GM04504 (cell line): ENCODE measurements around the gene ZC3H8.
"Not testable (repeated sequence)": the region's sequence is repeated elsewhere in the genome, so short reads cannot be mapped to it uniquely, and the experiment has no call there.

Experiments used
- DNase-seq: peaks from one replicate; pipeline ENCODE4 v3.0.0-alpha.2; 2012; ENCODE audit warnings: low read depth

The ZC3H8 gene

DNA sequence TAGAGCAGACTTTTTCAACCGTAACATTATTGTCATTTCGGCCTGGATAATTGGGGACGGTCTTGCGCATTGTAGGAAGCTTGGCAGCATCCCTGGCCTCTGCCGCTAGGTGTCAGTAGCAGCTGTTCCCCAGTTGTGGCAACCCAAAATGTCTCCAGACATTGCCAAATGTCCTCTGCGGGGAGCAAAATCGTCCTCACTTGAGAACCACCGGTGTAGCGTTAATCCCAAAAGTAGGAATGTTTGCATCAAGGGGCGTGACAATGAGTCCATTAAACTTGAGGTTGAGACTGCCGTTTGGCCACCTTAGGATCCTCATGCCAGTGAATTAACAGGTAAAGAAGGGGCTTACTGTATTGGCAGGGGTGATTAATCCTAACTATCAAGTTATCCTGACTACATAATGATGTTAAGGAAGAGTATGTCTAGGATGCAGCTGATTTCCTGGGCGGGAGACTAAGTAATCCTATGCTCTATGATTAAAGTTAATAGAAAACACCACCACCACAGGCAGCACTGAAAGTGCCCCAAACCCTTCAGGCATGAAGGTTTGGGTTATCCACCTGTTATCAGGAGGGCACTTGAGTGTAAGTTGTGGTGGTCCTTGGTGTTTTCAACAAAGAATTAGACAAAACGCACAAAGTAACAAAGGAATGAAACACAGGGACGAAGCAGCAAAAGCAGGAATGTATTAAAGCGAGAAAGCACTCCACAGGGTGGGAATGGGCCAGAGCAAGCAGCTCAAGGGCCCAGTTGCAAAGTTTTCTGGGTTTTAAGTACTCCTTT is 4.9 kb upstream of the ZC3H8 start:
- peak; percentile 50 for DNase-seq

DNA sequence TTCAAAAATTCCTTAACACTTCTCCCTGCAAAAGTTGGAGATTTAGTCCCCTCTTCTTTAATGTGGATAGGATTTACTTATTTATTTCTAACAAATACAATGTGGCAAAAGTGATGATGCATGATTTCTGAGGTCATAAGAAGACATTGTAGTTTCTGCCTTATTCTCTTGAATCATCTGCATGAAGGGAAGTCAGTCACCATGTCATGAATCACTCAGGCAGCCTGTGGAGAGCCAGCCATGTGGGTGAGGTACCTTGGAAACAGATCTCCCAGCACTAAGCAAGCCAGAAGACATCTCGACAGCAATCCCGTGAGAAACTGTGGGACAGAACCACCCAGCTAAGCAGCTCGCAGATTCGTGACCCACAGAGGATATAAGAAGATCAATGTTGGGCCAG is 2.7 kb upstream of the ZC3H8 start:
- DNase-seq: no peak

DNA sequence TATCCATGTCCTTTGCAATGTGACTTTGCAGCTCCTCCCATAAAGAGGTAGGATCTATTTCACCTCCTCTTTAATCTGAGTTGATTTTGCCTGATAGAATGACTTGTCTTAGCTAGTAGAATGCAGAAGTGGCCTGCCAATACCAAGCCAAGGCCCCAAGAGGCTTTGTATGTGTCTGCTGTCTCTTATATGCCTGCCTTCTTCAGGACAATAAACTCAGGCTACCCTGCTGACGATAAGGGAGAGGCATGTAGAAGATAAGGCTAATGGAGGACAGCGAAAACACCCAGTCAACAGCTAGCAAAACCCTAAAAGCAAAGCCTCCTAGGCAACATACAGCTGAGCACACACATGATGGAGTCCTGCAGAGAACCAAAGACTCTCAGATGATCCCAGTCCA is 1.8 kb upstream of the ZC3H8 start:
- DNase-seq: no peak

DNA sequence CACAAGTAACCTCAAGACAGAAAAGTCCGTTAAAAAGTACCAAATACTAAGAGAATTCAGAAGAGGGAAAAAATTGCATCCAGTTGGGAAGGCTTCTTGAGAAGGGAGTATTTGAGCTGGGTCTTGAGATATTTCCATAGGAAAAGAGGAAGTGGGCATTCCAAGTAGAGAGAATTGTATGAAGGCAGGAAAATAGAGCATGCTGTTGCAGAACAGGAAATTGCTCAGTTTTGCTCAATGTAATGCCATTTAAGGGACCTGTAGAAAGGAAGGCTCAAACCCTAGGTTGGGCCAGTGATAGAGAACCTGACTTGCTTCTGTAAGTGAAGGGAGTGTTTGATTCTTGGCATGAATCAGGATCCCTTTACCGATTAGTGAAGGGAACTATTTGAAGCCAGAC is 1.0 kb upstream of the ZC3H8 start:
- no peak for DNase-seq

DNA sequence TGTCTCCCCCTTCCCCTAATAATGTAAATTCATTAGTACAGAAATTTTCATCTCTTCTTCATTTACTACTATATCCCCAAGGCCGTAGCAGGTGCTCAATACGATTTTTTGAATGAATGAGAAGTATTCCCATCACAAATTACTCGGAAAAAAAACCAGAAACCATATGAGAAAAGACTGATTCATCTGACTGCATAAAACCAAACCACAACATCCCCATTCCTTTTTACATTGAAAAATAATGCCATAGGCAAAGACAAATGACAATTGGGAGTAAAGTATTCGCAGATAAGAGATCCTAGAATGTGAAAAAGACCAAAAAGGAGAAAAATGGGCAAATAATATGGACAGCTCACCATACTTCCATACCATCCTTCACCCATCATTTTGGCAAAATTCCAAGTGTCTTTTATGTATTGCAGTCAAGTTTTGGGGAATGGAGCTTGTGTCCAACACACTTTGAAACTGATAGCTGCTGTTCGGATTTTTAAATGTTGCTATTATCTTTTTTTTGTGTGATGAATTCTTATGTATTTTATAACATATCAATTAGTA is 1.5 kb downstream of the ZC3H8 start:
- no peak for DNase-seq

DNA sequence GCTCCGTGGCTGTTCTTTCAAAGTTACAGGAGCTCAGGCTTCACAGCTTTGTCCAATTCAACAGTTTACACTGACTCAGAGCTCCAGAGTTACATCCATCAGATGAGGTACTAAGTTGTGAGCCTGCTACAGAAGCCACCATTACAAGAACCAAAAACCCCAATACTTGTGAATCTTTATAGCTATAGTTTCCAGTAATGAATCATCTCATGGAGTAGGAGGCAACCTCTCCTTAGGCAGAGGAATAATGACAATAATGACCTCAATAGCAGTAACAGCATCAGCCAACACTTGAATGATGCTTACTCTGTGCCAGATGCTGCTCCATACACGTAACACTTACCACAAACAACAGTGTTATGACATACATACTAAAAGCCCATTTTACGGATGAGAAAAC is 3.6 kb downstream of the ZC3H8 start:
- DNase-seq: no peak

DNA sequence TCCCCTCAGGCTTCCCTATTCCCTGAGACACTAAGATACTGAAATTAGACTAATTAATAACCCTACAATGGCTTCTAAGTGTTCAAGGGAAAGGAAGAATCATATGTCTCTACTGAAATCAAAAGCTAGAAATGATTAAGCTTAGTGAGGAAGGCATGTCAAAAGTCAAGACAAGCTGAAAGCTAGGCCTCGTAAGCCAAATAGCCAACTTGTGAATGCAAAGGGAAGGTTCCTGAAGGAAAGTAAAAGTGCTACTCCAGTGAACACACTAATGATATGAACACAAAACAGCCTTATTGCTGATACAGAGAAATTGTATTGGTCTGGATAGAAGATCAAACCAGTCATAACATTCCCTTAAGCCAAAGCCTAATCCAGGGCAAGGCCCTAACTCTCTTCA is 10.0 kb downstream of the ZC3H8 start:
- no peak for DNase-seq

DNA sequence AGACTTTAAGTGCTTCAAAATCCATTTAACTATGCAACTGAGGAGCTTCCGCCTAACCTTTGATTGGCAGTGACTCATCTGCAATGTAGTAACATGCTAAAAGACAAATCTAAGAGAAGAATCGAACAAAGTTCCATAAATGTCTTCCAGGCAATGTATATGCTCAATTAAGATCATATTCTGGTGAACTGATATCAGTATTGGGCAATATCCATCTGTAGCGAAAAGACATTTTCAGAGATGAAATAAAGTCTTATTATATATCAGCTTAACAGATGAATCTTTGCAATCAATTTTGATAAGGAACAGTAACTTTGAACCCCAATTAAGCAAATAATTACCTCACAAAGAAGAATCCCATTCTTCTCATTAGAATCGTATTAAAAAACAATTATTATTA is 11.6 kb downstream of the ZC3H8 start:
- no peak for DNase-seq

DNA sequence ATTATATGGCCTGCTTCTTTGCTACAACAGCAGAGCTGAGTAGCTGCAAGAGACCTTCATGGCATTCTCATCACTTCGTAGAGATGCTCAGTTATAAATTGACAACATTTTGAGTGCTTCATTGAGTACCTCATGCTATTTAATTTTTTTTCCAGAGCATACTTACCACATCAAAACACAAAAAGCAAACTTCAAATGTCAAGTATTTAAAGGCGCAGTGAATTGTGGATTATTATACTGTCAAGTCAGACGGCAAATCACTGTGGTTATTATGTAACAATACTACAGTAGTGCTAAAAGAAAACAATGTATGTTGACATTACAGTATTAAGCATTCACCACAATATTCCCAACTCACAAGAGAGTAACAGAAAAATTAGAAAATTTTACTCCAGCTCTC is 12.5 kb downstream of the ZC3H8 start:
- no peak for DNase-seq

DNA sequence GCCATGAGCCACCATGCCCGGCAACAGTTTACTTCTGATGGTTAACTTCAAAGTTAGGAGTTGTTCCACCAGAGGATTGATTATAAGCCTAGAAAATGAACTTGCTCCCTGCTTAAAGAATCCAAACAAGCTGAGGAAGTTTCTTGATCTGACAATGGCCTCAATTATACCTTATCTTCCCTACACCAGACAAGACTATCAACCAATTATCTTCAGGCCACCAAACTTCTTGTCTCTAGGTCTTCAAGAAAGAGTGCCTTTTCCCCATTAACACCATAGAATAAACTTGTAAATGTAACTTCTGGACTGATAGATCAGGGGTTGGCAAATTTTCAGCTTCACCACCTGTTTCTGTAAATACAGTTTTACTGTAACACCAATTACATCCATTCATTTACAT is 15.0 kb downstream of the ZC3H8 start:
- DNase-seq: no peak

DNA sequence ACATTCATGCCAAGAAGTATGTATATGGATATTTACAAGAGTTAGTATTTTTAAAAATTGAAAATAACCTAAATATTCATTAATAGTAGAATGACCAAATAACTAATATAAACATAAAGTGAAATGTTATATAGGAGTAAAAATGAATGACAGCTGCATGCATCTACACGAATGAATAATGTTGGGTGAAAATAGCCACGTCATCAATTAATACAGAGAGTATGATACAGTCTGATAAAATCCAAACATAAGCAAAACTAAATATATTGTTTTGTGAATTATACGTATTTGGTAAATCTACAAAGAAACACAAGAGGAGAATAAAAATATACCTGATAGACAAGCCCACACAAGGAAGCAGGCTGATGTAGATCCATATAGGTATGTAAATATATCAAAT is 24.5 kb downstream of the ZC3H8 start:
- DNase-seq: no peak

DNA sequence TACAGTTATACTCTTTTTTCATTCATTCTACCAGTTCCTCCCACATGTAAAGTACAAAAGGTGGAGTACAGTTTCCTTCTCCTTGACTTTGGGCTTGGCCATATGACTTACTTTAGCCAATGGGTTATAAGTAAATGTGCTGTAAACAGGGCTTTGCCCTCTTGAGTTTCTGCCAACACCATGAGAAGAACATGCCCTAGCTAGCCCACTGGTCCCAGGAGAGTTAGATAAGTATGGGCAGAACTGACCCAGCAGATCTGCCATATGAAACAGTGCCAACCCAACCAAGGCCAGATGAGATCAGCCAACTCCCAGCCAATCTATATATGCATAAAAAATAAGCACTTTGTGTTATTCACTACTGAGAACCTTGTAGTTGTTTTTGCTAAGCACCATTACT is 25.5 kb downstream of the ZC3H8 start:
- DNase-seq: no peak

DNA sequence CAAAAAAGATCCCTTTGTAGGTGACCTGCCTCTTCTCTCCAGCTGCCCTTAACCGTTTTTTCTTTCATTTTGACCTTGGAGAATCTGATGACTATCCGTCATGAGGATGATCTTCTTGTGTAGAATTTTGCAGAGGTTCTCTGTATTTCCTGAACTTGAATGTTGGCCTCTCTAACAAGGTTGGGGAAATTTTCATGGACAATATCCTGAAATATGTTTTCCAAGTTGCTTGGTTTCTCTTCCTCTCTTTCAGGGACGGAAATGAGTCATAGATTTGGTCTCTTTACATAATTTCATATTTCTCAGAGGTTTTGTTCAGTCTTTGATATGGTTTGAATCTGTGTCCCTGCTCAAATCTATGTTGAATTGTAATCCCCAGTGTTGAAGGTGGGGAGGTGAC is 34.0 kb downstream of the ZC3H8 start:
- no peak for DNase-seq

DNA sequence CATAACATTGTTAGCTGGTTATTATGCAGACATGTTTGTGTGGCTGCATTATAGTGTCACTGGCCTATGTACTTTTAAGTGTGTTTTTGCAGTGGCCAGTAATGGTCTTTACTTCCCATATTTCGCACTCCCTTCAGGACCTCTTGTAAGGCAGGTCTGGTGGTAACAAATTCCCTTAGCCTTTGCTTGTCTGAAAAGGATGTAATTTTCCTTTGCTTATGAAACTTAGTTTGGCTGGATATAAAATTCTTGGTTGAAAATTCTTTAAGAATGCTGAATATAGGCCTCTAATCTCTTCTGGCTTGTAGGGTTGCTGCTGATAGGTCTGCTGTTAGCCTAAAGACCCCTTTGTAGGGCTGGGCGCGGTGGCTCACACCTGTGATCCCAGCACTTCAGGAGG is 34.7 kb downstream of the ZC3H8 start:
- no peak for DNase-seq

DNA sequence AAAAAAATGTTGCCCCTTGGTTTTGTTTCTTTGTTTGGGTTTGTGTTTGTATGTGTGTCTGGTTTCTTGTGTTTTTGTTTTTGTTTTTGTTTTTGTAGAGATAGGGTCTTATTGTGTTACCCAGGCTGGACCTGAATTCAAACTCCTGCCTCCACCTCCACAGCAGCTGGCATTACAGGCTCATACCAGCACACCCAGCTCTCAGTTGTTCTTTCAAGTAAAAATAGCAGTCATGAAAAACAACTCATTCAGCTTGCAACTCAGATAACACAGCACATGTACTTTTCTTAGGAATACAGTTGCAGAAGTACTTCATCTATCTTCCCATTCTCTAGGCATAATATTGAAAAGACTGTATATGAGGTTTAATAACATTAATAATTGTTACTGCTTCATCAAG is 37.0 kb downstream of the ZC3H8 start:
- DNase-seq: no peak

DNA sequence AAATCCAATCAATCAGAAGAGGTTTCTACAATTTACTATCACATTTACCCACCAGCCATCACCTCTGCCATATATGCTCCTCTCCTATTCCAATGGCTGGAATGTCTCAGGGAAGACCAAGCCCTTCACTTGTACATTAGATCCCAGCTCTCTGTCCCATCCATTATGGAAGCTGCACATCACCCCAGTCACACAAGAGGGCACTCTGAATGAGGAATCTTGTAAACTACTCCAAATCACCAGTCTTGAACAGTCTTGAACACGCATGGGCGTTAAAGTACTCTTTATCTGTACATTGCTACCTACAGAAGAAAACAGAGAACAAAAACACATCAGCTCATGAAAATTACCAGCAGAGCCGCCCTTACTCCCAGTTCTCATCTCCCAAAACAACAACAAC is 38.7 kb downstream of the ZC3H8 start:
- no peak for DNase-seq

DNA sequence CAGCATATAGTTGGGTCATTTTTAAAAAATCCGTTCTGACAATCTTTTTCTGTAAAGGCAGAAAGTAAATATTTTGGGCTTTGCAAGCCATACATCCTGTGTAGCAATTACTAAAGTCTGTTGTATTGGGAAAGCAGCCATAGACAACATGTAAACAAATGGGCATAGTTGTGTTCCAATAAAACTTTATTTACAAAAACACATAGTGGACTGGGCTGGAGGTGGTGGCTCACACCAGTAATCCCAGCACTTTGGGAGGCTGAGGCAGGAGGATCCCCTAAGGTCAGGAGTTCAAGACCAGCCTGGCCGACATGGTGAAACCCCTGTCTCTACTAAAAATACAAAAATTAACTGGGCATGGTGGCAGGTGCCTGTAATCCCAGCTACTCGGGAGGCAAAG is 46.9 kb downstream of the ZC3H8 start:
- DNase-seq: not testable (repeated sequence)

DNA sequence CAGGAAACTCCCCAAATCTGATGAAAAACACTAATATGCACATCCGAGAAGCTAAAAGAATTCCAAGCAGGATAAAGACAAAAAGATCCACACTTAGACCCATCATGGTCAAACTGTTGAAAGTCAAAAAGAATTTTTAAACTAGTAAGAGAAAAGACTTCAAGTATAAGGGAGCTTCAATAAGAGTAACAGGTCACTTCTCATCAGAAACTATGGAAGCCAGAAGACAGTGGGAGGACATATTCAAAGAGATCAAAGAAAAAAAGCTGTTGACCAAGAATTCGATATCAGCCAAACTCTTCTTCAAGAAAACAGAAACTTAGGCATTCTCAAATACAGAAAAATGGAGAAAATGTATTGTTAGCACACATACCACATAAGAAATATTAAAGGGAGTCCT is 50.4 kb downstream of the ZC3H8 start:
- no peak for DNase-seq

DNA sequence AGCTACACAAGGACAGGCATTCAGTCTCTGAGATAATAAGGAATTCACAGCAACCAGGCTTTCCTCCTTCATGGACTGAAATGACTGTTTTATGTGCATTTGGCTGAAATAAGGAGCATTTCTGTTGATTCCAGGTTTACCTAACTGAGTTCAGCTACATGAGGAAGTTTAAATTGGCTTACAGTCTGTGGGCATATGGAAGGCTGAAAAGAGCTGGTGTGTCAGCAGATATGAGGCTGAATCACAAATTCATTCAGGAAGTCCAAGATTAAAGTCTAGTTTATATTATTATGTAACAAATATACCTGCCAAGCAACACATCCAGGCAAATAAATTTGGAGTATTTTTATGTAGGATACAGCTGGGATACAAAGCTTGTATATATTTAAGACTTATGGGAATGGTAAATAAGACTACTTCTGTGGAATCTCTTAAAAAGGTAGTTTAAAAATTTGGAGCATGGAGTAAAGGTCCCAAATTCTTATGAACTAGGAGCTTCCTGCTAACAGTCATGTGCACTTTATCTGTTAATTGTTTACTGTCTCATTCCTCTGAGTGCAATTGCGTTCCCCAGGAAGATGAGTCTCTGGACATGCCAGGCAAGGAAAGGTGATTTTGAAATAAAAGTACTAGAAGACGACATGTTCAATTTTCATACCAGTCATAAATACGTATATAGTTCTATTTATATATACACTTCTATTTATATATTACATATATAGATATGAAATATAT is 53.0 kb downstream of the ZC3H8 start:
- no peak for DNase-seq

DNA sequence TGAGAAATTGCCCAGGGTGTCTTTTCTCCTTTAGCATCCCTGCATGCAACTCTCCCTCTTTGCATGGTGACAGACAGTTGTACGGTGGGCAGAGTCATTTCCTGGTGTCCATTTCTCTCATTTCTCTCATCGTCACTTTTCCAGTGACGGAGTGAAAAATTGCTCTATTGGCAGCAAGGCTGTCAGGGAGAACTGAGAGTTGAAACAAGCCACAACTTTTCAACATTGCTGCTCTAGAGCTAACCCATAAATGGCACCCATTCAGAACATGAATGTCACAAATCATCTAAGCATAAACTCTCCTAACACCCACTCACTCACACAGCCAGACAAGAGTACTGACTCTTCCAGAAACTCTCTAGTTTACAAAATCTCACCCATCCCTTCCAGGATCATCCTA is 55.7 kb downstream of the ZC3H8 start:
- no peak for DNase-seq

DNA sequence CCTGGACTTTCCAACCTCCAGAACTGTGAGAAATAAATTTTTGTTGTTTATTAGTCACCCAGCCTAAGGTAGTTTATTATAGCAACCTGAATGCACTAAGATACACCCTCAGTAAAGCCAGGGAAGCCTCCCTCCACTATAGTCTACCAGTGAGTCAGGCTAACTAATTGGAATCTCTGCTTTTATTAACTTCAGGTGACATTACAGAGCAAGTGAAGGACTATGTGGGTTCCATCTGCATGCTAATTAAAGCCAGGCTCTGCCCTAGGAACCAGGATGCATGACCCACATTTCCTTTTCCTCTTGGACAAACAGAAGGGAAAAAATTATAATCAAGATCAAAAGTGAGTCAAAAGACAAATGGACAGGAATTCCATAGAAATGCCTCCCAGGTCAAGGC is 56.1 kb downstream of the ZC3H8 start:
- peak; percentile 16 for DNase-seq

DNA sequence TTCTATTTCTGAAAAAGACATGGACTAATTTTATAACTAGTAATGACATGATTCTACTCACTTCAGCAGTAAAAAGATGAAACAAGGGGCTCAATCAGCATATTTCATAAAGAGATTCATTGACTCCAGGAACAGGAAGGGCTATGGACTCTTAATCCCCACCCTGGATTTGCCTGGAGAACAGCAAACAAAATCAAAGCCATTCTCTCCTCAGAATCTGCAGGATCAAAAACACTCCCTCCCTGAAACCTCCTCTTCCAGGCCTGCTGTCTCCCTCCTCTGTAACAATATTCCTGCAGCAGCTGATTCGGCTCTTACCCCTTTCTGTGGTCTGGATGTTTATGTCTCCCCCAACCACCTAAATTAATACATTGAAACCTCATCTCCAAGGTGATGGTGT is 57.0 kb downstream of the ZC3H8 start:
- DNase-seq: no peak

DNA sequence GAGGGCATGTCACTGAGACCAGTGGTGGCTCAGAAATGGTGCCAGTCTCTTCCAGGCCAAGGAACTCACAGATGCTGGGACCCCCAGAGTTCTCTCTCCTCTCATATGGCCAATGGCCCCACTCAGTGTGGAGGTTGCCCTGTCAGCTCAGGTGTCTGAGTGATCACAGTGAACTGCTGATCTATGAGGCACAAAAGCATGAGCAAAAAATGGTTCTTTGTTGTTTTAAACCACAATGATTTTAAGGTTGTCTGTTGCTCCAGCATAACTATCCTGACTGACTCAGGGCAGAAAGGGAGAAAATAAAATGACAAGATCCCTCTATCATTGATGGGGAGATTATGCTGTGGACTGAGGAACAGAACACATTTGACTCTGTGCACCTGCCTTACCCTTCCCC is 58.9 kb downstream of the ZC3H8 start:
- no peak for DNase-seq
